Tibial nerve (tissue), 3 donors: ENCODE results near the gene ZBTB22.

ENCODE experiments used
- CTCF ChIP-seq, 5 experiments: fragments of 200-600 bp in 3 of 5; fragments of 450-650 bp in 2 of 5; sonication (generic) in 3 of 5; IDR thresholded peaks; one replicate each; pipeline ENCODE4 v1.5.1; 2016 to 2019; ENCODE audit warnings: antibody characterized with exemption in 5 of 5, mild to moderate bottlenecking in 3 of 5, moderate library complexity in 2 of 5
- POLR2A ChIP-seq, 2 donors: fragments of 450-650 bp; IDR thresholded peaks; one replicate each; pipeline ENCODE4 v1.6.1; 2017; ENCODE audit warnings: antibody characterized with exemption in 2 of 2, mild to moderate bottlenecking in 2 of 2, moderate library complexity in 2 of 2

DNA sequence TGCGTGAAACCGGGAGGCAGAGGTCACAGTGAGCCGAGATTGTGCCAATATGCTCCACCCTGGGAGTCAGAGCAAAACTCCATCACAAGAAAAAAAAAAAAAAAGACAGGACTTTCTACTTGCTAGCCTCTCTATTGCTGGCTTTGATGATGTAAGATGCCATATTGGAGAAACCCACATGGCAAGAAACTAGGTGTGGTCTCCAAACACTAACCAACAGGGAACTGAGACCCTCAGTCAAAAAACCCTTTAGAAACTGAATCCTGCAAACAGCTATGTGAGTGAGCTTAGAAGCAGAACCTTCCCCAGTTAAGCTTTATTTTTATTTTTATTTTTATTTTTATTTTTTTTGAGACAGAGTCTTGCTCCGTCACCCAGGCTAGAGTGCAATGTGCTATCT lies 18.4 kb upstream of the ZBTB22 start:
- TF ChIP-seq POLR2A (IDR thresholded peaks at IDR 0.05) (no peak), CTCF (IDR thresholded peaks at IDR 0.05) (no peak)
